ENCODE data around the gene COL7A1.

The COL7A1 gene

GRCh38 chr3:48630833-48631232 lies 35.7 kb upstream of the COL7A1 start:
- TF ChIP-seq CTCF (IDR thresholded peaks at IDR 0.05), result no peak
- H3K27ac Mint-ChIP-seq, result no peak overlapping the region
- H3K36me3 Mint-ChIP-seq (ENCODE audit: low read depth), result peaks cover 36% of the 10 kb centered on the region
- H3K9me3 Mint-ChIP-seq, result no peaks in the 10 kb centered on the region
- no peaks in the 10 kb centered on the region for H3K27me3 Mint-ChIP-seq (ENCODE audit: low read depth, poor library complexity)
- no peak overlapping the region for H3K4me3 Mint-ChIP-seq
- peaks cover 52% of the 10 kb centered on the region for H3K4me1 Mint-ChIP-seq
- no peak for DNase-seq

- Mint-ChIP-seq H3K36me3 (ENCODE audit: low read depth) (peaks cover 36% of the 10 kb centered on the region), H3K27ac (no peak overlapping the region), H3K4me1 (peaks cover 55% of the 10 kb centered on the region), H3K4me3 (no peak overlapping the region), H3K9me3 (no peaks in the 10 kb centered on the region), H3K27me3 (ENCODE audit: low read depth, poor library complexity) (no peaks in the 10 kb centered on the region)
- TF ChIP-seq CTCF (IDR thresholded peaks at IDR 0.05), result no peak
- DNase-seq, result no peak
Measured at GRCh38 chr3:48630407-48630806, 35.3 kb upstream of the COL7A1 start.

GRCh38 chr3:48629894-48630293 lies 34.8 kb upstream of the COL7A1 start:
- H3K36me3 Mint-ChIP-seq (ENCODE audit: low read depth), result peaks cover 38% of the 10 kb centered on the region
- no peak for DNase-seq
- no peak overlapping the region for H3K4me3 Mint-ChIP-seq
- no peak for TF ChIP-seq CTCF (IDR thresholded peaks at IDR 0.05)
- peaks cover 57% of the 10 kb centered on the region for H3K4me1 Mint-ChIP-seq
- H3K9me3 Mint-ChIP-seq, result no peaks in the 10 kb centered on the region
- H3K27me3 Mint-ChIP-seq (ENCODE audit: low read depth, poor library complexity), result no peaks in the 10 kb centered on the region
- H3K27ac Mint-ChIP-seq, result peak overlapping the region; percentile 85

GRCh38 chr3:48628277-48629017 lies 33.3 kb upstream of the COL7A1 start:
- no peaks in the 10 kb centered on the region for H3K27me3 Mint-ChIP-seq (ENCODE audit: low read depth, poor library complexity)
- peak overlapping the region; percentile 85 for H3K27ac Mint-ChIP-seq
- H3K36me3 Mint-ChIP-seq (ENCODE audit: low read depth), result peaks cover 47% of the 10 kb centered on the region
- H3K4me1 Mint-ChIP-seq, result peaks cover 59% of the 10 kb centered on the region
- H3K4me3 Mint-ChIP-seq, result no peak overlapping the region
- no peaks in the 10 kb centered on the region for H3K9me3 Mint-ChIP-seq
- no peak for TF ChIP-seq CTCF (IDR thresholded peaks at IDR 0.05)
- DNase-seq, result no peak

- Mint-ChIP-seq H3K27ac (no peak overlapping the region), H3K27me3 (ENCODE audit: low read depth, poor library complexity) (no peaks in the 10 kb centered on the region), H3K9me3 (no peaks in the 10 kb centered on the region), H3K36me3 (ENCODE audit: low read depth) (peaks cover 43% of the 10 kb centered on the region), H3K4me3 (no peak overlapping the region), H3K4me1 (peaks cover 61% of the 10 kb centered on the region)
- TF ChIP-seq CTCF (IDR thresholded peaks at IDR 0.05), result no peak
- DNase-seq, result no peak
Measured at GRCh38 chr3:48625600-48625999, 30.5 kb upstream of the COL7A1 start.

- Mint-ChIP-seq H3K36me3 (ENCODE audit: low read depth) (peaks cover 48% of the 10 kb centered on the region), H3K27me3 (ENCODE audit: low read depth, poor library complexity) (peaks cover 3% of the 10 kb centered on the region), H3K9me3 (no peaks in the 10 kb centered on the region), H3K27ac (peak overlapping the region; percentile 90), H3K4me3 (no peak overlapping the region), H3K4me1 (peaks cover 66% of the 10 kb centered on the region)
- TF ChIP-seq CTCF (IDR thresholded peaks at IDR 0.05), result no peak
- no peak for DNase-seq
Measured at GRCh38 chr3:48624767-48625166, 29.6 kb upstream of the COL7A1 start.
